Stimulated activated CD8-positive, alpha-beta memory T cell treated with anti-CD3 and anti-CD28 coated beads, Interleukin-12 subunit alpha, Interleukin-12 subunit beta, amount 100 ng/mL, for 24 hours (primary cell): ENCODE measurements around the gene FGF16.
"Not testable (repeated sequence)": the region's sequence is repeated elsewhere in the genome, so short reads cannot be mapped to it uniquely, and the experiment has no call there.

ENCODE experiments used
- DNase-seq: peaks from one replicate; pipeline ENCODE4 v3.0.0-alpha.2; 2020; ENCODE audit errors: extremely low read depth

Gene FGF16

DNA sequence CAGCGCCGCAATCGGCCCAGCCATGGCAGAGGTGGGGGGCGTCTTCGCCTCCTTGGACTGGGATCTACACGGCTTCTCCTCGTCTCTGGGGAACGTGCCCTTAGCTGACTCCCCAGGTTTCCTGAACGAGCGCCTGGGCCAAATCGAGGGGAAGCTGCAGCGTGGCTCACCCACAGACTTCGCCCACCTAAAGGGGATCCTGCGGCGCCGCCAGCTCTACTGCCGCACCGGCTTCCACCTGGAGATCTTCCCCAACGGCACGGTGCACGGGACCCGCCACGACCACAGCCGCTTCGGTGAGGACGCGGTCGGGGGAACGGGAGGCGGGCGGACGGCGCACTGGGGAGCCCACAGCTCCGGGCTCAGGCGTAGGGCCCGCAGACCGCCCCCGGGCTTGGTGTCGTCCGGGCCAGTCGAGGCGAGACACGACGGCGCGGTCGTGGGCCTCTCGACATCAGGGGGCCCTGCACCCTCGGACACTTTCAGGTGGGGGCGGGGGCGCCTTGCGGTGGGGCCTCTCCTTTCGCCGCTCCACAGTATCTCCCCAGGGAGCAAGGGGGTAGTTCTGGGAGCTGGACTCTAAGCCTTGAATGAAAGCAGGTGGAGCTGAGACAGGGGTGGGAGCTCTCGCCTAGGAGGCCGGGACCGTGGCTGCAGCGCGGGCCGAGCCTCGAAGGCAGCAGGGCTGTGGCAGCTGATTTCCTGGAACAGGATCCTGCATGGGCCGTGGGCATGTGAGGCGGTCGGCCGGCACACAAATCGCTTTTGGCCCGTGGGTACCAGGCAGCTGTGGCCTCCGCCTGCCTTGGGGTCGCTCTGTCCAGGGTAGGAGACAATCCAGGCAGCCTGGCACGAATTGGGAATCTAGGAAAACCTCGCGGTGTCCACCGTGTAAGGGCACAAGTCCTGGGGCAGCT, 722 bp downstream of the FGF16 start:
- DNase-seq: no peak

DNA sequence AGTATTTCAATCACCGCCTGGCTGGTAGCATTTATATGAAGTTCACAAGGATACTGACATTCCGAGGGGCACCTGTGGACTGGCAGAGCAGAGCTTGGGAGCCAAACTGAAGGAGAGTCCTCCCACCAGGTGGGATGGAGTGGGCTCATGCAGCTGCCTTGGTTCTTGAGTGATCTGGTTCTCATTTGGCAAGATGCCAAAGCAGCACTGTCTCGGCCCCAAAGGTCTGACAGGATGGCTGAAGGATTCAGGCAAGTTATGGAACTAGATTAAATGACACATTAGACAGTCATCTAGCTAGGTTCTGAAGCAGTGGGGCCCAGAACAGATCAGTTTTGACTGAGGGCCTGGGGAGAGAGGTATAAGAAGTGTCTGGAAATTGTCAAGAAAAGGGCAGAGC, 3.2 kb downstream of the FGF16 start:
- DNase-seq: no peak

DNA sequence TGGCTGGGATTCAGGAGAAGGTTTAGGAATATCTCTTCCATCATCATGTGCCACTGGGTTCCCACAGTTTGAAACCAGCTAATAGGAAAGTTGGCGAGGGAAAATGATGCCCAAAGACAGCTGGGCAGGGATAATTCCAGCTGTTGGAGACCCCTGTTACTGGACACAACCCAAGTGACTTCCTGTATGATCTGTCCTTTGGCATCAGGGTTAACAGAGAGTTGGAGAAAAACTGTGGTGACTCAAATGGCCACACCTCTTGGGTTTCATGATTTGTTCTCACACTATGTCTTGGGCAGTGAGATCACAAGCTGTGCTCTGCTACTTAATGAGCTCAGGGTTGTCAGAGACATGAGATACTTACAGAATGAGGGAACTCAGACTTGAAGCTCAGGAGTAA, 3.8 kb downstream of the FGF16 start:
- DNase-seq: no peak

DNA sequence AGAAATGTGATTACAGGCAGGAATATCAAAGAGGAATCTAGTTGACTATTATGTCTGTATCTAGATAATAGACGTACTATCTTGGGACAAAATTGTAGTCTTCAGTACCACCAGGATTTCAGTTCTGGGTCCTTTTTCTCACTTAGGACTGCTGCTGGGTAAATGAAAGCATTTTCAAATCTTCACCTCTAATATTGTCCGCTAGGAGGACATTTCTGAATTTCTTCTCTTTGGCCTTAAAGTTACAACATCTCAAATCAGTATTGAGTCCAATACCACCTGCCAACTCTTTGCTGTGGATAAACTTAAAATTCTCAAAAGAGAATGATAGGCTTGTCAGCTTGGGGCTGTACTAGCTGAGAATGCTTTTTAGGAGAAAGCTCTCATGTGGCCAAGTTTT, 6.0 kb downstream of the FGF16 start:
- DNase-seq: no peak

DNA sequence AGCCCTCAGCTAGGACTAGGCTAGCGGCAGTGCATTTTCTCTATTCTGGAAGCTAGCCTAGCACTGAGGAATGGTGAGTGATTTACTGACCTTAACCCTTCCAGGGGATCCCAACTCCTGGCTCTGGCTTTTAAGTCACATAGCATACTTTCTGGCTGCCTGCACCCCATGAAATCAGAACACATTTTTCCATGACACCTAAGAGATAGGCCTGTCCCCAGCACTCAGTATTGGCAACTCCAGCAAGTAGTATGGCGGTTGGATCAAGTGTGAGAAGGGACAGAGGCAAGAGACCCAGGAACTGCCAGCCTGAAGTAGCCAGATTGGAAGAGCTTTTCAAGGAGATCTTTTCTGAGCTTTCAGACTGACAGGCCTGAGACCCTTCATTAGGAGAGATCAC, 8.2 kb downstream of the FGF16 start:
- DNase-seq: no peak

DNA sequence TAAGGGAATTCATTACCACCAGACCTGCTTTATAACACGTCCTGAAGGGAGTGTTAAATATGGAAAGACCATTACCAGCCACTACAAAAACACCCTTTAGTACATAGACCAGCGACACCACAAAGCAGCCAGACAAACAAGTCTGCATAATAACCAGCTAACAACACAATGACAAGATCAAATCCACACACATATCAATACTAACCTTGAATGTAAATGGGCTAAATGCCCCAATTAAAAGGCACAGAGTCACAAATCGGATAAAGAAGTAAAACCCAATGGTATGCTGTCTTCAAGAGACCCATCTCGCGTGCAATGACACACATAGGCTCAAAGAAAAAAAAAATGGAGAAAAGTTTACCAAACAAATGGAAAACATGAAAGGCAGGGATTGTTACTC, 36.9 kb downstream of the FGF16 start:
- no peak for DNase-seq

DNA sequence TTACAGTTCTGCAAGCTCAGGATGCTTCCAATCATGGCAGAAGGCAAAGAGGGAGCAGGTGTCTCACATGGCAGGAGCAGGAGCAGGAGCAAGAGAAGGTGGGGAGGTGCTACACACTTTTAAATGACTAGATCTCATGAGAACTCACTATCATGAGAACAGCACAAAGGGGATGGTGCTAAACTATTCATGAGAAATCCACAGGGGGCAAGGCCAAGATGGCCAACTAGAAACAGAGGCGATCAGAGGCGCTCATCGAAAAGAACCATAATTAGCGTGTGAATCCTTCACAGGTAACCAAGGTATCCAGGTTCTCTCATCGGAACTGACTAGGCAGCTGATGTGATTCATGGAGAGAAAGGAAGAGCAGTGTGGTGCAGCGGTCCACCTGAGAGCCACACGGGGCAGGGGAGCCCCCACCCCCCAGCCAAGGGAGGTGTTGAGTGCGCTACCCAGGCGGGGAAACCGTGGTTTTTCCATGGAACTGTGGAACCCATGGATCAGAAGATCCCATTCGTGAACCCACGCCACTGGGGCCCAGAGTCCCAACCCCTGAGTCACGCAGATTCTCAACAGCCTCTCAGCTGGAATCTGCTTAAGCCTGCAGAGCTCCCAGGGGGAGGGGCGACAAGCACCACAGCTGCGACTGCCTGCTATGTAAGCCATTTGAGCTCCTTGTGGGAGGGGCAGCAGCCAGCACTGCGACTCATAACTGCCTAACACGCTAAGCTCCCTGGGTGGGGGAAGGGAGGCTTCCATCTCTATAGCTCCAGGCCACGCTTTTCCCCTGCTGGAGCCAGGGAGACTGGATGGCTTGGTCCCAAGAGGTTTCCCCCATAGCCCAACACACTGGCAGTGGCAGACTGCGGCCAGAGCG, 46.7 kb downstream of the FGF16 start:
- no peak for DNase-seq

DNA sequence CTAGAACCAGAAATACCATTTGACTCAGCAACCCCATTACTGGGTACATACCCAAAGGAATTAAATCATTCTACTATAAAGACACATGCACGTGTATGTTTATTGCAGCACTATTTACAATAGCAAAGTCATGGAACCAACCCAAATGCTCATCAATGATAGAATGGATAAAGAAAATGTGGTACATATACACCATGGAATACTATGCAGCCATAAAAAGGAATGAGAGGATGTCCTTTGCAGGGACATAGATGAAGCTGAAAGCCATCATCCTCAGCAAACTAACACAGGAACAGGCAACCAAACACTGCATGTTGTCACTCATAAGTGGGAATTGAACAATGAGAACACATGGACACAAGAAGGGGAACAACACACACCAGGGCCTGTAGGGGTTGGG, 53.0 kb downstream of the FGF16 start:
- not testable (repeated sequence) for DNase-seq

DNA sequence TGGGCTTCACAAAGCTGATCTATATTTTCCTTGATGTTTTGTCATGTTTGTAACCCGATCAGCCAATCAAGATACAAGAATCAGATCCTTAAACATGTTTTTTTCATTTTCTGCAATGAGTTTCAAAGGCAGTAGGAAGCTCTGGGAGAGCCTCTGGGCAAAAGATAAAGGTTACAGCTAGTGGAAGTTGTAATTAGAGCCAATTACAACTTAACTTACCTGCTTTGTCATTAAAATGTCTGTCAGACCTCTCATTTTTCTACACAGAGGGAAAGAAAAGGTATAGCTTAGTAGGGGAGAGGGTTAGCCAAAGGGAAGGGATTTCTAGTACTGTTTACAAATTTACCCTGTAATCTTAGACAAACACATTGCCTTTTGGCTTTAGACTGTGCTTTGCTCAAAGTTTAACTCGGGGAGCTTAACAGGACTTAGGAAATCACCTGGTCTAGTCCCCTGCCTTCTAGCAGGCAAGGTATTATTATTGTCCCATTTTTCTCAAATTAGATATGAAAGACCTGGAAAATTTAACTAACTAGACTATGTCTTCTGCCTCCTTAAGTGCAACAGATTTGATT, 55.8 kb downstream of the FGF16 start:
- DNase-seq: no peak

DNA sequence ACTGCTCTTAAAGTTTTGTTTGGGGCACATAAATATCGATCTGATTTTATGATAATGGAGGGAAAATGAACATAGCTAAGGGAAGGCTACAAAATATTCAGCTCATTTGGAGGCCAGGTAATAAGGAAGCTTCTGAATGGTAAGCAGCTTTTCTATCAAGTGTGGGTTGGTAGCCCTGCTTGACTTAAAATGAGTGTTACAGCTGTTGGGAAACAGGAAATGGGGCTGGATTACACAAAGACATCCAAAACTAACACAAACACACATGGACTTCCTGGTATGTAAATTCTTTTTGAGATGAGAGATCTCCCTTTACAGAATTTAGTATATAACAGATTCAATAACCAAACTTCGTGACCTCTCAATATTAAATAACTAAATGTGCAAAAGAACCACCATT, 58.0 kb downstream of the FGF16 start:
- DNase-seq: no peak
